Upper lobe of left lung (tissue), 6 donors: ENCODE data around the gene PLSCR3. TPM values are rescaled to one million over a fixed set of nuclear protein-coding genes. Genes with fewer than 3 reads are reported as not detected.

Experiments used
- ATAC-seq, 2 donors: fragments of 200-7000 bp; cut with Tn5 transposase; one replicate each; pipeline ENCODE4 v1.9.1; 2022; ENCODE audit warnings: mild to moderate bottlenecking in 2 of 2, moderate library complexity in 2 of 2; ENCODE audit not compliant: low FRiP score in 2 of 2
- DNase-seq, 2 donors: peaks; one replicate each; pipeline ENCODE4 v3.0.0-alpha.2; 2019 to 2020
- H3K27ac ChIP-seq, 4 donors: fragments of 200-600 bp; sonication (generic); one replicate each; pipeline ENCODE4 v1.5.1; 2016 to 2019
- H3K27me3 ChIP-seq, 4 donors: fragments of 200-600 bp; sonication (generic); one replicate each; pipeline ENCODE4 v1.5.1; 2017 to 2019
- H3K36me3 ChIP-seq, 4 donors: fragments of 200-600 bp; sonication (generic); one replicate each; pipeline ENCODE4 v1.5.1; 2016 to 2019
- H3K4me1 ChIP-seq, 4 donors: fragments of 200-600 bp; sonication (generic); one replicate each; pipeline ENCODE4 v1.5.1; 2018 to 2019
- H3K4me3 ChIP-seq, 4 donors: fragments of 200-600 bp; sonication (generic); one replicate each; pipeline ENCODE4 v1.5.1; 2017 to 2019; ENCODE audit warnings: mild to moderate bottlenecking in 2 of 4, moderate library complexity in 1 of 4
- H3K9me3 ChIP-seq, 4 donors: fragments of 200-600 bp; sonication (generic); one replicate each; pipeline ENCODE4 v1.5.1; 2018 to 2019
- CTCF ChIP-seq, 6 experiments: fragments of 450-650 bp in 4 of 6; fragments of 200-600 bp in 2 of 6; sonication (generic) in 2 of 6; IDR thresholded peaks; one replicate each; pipeline ENCODE4 v1.5.1; 2016 to 2019; ENCODE audit warnings: antibody characterized with exemption in 6 of 6
- EP300 ChIP-seq, 4 donors: sonication (generic); formaldehyde crosslinking; IDR thresholded peaks; one replicate each; pipeline ENCODE4 v1.5.1; 2017; ENCODE audit warnings: antibody characterized with exemption in 4 of 4, control low read depth in 2 of 4
- POLR2A ChIP-seq, 4 donors: fragments of 450-650 bp; IDR thresholded peaks; one replicate each; pipeline ENCODE4 v1.5.1; 2016 to 2017; ENCODE audit warnings: antibody characterized with exemption in 4 of 4, mild to moderate bottlenecking in 2 of 4
- POLR2AphosphoS5 ChIP-seq, 2 donors: sonication (generic); formaldehyde crosslinking; IDR thresholded peaks; one replicate each; pipeline ENCODE4 v1.5.1; 2017; ENCODE audit warnings: antibody characterized with exemption in 2 of 2
- WGBS, 2 donors: methylation state at CpG; one replicate each; pipeline ENCODE4 v1.1.5; 2017 to 2018; 5-methylcytosine and 5-hydroxymethylcytosine counted together
- total RNA-seq, 6 donors: library from RNA; depleted of rRNA in 4 of 6; stranded (reverse); fragments of >200 nt in 4 of 6; gene quantifications; one replicate each; pipeline versions ENCODE4 v1.1.0 to v1.2.1, GENCODE V29; 2016 to 2021
- donor health status: DM: no; HTN: no; CAD: no; lungs with moderate emphysema.
- donor health status: DM: no; HTN: yes; CAD: no; lungs with severe emphysema.

PLSCR3 gene
- total RNA-seq, 6 donors from 2014 or later = 20.6 to 64.5 (median 37.7) TPM

- Histone ChIP-seq H3K4me1 (peaks cover 20 to 31% (median 25%) of the 10 kb centered on the region in 4 donors), H3K27me3 (no peaks in the 10 kb centered on the region), H3K9me3 (no peaks in the 10 kb centered on the region), H3K36me3 (no peaks in the 10 kb centered on the region), H3K4me3 (peak overlapping the region; percentile 67 to 94 (median 78)), H3K27ac (peak overlapping the region; percentile 81 to 90 (median 89))
- TF ChIP-seq CTCF (IDR thresholded peaks at IDR 0.05) (no peak), POLR2A (IDR thresholded peaks at IDR 0.05) (no peak), EP300 (IDR thresholded peaks at IDR 0.05) (no peak), POLR2AphosphoS5 (IDR thresholded peaks at IDR 0.05) (no peak)
- ATAC-seq (peak in 1 of 2 donors; percentile 29), DNase-seq (peak; percentile 56 to 89)
- WGBS, 2 donors = 14 to 16% methylated on average over 13 to 16 of the region's 16 CpGs
Observed at GRCh38 chr17:7403043-7403726, 8.9 kb upstream of the PLSCR3 start.

- WGBS, 2 donors = 80 to 91% methylated on average over 2 of the region's 2 CpGs
- no peak for ATAC-seq
Observed at GRCh38 chr17:7398612-7399011, 4.3 kb upstream of the PLSCR3 start.

GRCh38 chr17:7396147-7396546 lies 1.8 kb upstream of the PLSCR3 start:
- no peak overlapping the region for H3K27ac ChIP-seq

More at GRCh38 chr17:7398612-7399011, 4.3 kb upstream of the PLSCR3 start:
- H3K36me3 ChIP-seq = no peaks in the 10 kb centered on the region
- DNase-seq = no peak
- H3K27ac ChIP-seq = no peak overlapping the region
- no peak for TF ChIP-seq POLR2AphosphoS5 (IDR thresholded peaks at IDR 0.05)
- no peak for TF ChIP-seq POLR2A (IDR thresholded peaks at IDR 0.05)
- no peak for TF ChIP-seq EP300 (IDR thresholded peaks at IDR 0.05)
- no peak for TF ChIP-seq CTCF (IDR thresholded peaks at IDR 0.05)
- peaks cover 20 to 31% (median 24%) of the 10 kb centered on the region in 4 donors for H3K4me1 ChIP-seq
- no peak overlapping the region for H3K4me3 ChIP-seq
- no peaks in the 10 kb centered on the region for H3K27me3 ChIP-seq
- no peaks in the 10 kb centered on the region for H3K9me3 ChIP-seq

GRCh38 chr17:7393613-7394451 lies 493 bp downstream of the PLSCR3 start:
- Histone ChIP-seq H3K4me1 (peaks cover 15 to 32% (median 23%) of the 10 kb centered on the region in 4 donors), H3K4me3 (peak overlapping the region; percentile 67 to 95 (median 89)), H3K9me3 (no peaks in the 10 kb centered on the region), H3K36me3 (peaks cover 0 to 21% (median 17%) of the 10 kb centered on the region in 4 donors), H3K27ac (peak overlapping the region; percentile 85 to 93 (median 92)), H3K27me3 (no peaks in the 10 kb centered on the region)
- 3 to 7% methylated on average over 30 to 33 of the region's 48 CpGs for WGBS, 2 donors
- TF ChIP-seq POLR2A (IDR thresholded peaks at IDR 0.05) (no peak), EP300 (IDR thresholded peaks at IDR 0.05) (no peak), CTCF (IDR thresholded peaks at IDR 0.05) (no peak), POLR2AphosphoS5 (IDR thresholded peaks at IDR 0.05) (no peak)
- peak; percentile 41 to 87 for DNase-seq
- ATAC-seq = peak; percentile 12 to 39

More at GRCh38 chr17:7396147-7396546, 1.8 kb upstream of the PLSCR3 start:
- 91 to 95% methylated on average over 4 of the region's 4 CpGs for WGBS, 2 donors
- H3K4me3 ChIP-seq = no peak overlapping the region
- H3K27me3 ChIP-seq = no peaks in the 10 kb centered on the region
- TF ChIP-seq CTCF (IDR thresholded peaks at IDR 0.05) (no peak), POLR2A (IDR thresholded peaks at IDR 0.05) (no peak), EP300 (IDR thresholded peaks at IDR 0.05) (no peak), POLR2AphosphoS5 (IDR thresholded peaks at IDR 0.05) (no peak)
- no peak for DNase-seq
- H3K4me1 ChIP-seq = peaks cover 15 to 30% (median 21%) of the 10 kb centered on the region in 4 donors
- H3K36me3 ChIP-seq = peaks cover 0 to 5% (median 0%) of the 10 kb centered on the region in 4 donors
- ATAC-seq = no peak
- no peaks in the 10 kb centered on the region for H3K9me3 ChIP-seq
